ENCODE data around the gene PLET1.
A peak's percentile ranks its signal among the peaks of the same experiment; 100 is the strongest.

PLET1 gene, protein sequence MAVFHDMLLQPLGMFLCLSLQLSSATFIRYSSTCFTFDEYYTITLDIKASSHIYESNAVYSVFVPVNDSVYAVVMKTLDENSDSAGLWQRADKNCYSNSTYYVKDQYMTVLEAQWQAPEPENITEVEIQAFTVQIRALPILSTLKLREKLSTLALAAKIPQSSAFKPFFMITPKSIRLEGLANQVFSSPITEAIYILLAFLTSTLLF

DNA sequence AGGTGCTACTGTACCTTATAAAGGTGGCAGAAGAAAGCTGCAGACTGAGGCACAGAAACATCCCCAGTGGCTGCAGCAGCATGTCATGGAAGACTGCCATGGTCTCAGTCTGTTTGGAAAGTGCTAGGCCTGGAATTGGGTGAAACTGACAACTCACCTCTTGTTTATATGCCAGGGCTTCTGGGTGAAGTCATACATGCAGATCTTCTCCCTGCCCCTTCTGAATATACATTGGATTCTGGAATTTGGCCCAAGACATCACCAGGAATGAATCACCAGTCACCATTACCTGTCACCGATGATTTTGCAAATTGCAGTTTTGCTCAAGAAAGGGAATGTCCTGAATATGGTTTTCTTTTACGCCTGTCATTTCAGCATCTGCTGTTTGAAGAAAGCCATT, at the start of gene PLET1:
Gene PLET1 (minus strand): TSS at position 371 of the 400 bp plus-strand sequence. CDS start 271 bp downstream, at position 100.
- DNase-seq, result no peak

GRCh38 chr11:112310419-112310818, 49.8 kb upstream of the PLET1 start:
- no peak for DNase-seq

DNA sequence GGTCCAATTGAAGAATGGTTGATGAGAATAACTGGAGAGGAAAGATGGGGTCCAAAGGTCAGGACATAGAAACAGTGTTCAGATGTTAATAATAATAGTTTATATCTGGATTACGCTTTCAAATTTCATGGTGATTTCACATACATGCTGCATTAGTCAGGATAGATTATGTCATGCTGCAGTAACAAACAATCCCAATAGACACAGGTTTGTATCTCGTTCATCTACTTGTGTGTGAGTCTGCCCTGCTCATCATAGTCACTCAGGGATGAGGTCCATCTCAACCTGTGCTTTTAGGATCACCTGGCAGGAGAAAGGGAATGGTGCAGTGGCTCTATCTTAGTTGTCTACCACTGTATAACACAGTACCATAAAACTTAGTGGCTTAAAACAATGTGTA, 48.0 kb upstream of the PLET1 start:
- DNase-seq, result no peak

GRCh38 chr11:112307616-112308015, 47.0 kb upstream of the PLET1 start:
- no peak for DNase-seq

DNA sequence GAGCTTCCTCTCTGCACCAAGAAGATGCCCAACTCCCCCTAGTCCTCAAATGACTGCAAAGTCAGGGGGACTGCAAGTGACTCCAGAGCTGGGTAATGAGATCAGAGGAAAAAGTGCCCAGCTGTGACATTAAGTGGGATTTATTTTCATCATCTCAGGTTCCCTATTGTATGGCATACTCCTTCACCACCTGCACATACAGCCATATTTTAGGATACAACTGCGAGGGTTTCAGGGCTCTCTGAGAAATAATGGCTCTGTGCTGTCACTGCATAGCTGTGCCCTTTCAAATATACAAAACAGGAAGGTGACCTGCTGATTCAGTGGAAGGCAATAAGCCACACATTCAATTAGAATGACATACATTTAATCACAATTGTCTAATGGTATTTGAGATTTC, 45.6 kb upstream of the PLET1 start:
- no peak for DNase-seq

DNA sequence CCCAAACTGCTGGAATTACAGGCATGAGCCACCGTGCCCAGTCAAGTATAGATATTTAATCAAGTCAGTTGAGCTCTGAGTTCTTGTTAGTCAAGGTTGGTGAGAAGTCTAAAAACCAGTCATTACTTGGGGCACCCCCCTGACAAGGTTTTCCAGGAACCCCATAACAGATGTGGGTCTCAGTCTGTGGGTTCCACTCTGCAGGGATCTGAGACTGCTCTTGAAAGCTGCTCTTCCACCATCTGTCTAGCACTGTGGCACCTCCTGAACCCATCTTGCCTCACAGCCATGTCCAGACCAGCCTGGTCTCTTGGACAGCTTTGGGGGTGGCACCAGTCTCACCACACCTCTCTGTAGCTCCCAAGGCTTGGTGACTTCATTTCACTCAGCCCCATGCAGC, 44.3 kb upstream of the PLET1 start:
- no peak for DNase-seq

- no peak for DNase-seq
Measured at GRCh38 chr11:112303616-112304015, 43.0 kb upstream of the PLET1 start.

DNA sequence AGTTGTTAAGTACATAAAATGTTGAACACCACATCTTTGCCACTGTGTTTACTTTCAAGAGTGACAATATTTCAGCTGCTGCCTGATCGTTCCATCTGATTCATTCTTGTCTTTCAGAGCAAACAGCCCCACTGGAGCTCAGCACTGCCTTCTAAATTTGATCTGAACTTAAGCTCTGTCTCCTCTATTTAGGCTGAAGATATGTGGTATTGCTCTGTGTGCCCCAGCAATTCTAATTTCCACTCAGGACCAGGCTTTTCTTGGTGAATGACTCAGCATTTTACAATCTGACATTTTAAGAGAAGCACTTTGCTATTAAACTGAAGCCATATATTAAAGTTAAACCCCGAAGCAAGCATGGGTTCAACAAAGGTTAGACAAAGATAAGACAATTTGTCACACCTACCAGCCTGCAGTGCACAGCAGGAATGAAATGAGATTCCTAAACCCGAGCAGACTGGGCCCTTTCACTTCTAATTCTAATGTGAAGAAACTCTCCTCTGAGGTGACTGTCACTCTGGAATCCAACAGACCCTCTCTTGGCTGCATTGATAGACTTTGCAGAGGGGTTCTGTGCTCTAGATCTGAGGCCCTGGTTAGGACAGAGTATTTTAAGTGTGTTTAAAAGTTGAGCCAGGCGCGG, 41.7 kb upstream of the PLET1 start:
- DNase-seq, result no peak

GRCh38 chr11:112300094-112300786, 39.6 kb upstream of the PLET1 start:
- DNase-seq, result no peak

- DNase-seq, result peak; percentile 20
Measured at GRCh38 chr11:112298535-112298934, 37.9 kb upstream of the PLET1 start.

DNA sequence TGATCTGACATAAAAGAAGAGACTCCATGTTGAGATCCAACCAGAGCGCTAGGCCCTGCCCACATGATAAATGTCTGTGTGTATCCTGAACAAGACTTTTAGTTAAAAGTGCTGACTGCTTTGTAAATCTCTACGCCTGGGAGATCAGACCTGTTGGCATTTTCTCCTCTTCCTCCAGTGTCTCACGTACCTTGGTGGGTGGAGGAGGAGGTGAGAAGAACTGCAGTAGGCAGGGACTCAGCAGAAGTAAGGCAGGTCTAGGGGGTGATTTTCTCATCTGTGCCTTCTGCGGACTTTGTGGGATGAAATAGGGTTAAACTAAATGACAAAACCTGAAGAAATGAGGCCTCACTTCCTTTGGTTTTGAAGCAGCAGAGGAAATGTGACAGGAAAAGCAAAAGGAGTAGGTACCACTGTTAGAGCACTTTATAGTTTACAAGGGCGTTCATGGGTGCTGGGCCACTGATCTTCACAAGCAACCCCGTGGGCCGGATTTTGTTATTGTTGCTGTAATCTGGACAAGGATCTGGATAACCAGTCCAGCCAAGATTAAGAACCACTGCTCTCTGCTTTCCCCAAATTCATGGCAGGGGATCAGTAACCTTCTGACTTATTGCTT, 36.7 kb upstream of the PLET1 start:
- DNase-seq, result no peak

GRCh38 chr11:112296044-112296443, 35.4 kb upstream of the PLET1 start:
- no peak for DNase-seq

GRCh38 chr11:112294688-112295340, 34.2 kb upstream of the PLET1 start:
- DNase-seq, result no peak

DNA sequence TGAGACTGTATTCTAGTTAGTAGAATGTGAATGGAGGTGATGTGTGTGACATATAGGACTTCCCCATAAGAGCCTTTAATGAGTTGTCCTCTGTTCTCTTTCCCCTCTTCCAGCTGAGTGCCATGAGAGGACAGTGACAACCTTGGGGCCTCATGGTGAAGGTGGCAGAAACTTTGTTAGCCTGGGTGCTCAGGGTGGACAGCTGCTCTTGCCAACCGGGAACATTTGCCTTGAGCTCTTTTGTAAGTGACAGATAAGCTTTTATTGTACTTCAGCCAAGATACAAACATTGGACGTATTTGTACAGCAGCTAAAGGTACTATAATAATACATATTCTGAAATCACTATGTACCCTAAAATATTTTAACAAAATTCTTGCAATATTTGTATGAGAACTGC, 33.0 kb upstream of the PLET1 start:
- DNase-seq, result no peak

GRCh38 chr11:112292785-112293407, 32.2 kb upstream of the PLET1 start:
- no peak for DNase-seq

DNA sequence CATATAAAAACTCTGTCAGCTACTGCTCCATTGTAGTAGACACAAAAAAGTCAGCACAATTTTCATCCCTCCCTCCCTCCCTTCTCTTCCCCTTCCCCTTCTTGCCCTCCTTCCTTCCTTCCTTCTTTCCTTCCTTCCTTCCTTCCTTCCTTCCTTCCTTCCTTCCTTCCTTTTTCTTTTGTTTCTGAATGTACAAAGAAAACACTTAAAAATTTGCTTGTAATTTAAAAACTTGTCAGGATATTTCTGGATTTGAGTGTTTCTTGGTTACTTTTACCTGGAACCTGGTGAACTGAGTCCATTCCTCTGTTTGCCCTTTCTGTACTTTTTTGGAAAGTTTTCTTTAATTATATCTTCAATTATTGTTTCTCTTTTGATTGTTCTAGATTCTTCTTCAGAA, 31.5 kb upstream of the PLET1 start:
- no peak for DNase-seq

GRCh38 chr11:112291191-112291590, 30.5 kb upstream of the PLET1 start:
- no peak for DNase-seq

DNA sequence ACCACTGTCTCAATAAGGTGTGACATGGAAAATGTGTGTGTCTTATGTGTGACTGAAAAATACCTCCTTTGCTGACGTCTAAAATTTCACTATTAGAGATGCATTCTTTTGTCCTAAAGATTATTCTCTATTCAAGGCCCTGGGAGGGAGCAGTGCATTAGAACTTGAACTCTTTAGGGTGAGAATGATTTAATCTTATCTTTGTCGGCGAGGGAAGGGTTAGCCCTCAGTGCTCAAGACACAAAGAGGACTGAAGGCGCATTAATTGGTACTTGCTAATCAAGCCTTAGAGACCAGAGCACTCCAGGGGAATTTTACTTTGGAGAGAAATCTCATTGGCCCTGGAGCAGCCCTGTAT, 29.8 kb upstream of the PLET1 start:
- no peak for DNase-seq

GRCh38 chr11:112289588-112290492, 29.2 kb upstream of the PLET1 start:
- DNase-seq, result peak; percentile 40

DNA sequence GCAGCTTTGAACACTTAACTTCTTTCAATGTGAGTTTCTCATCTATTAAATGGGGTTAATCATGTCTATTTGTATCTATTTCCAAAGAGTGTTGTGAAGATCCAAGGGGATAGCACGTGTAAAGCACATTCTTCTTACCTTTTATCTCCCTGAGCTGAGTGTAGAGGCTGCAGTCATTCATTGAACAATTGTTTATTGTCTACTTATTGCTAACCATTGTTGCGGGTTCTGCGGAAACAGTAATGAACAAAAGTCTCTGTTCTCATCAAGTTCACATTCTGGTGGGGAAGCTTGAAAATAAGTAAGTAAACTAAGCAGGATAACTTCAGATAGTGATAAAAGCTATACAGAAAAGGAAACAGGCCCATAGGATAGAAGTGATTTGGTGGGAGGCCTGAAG, 27.4 kb upstream of the PLET1 start:
- no peak for DNase-seq

DNA sequence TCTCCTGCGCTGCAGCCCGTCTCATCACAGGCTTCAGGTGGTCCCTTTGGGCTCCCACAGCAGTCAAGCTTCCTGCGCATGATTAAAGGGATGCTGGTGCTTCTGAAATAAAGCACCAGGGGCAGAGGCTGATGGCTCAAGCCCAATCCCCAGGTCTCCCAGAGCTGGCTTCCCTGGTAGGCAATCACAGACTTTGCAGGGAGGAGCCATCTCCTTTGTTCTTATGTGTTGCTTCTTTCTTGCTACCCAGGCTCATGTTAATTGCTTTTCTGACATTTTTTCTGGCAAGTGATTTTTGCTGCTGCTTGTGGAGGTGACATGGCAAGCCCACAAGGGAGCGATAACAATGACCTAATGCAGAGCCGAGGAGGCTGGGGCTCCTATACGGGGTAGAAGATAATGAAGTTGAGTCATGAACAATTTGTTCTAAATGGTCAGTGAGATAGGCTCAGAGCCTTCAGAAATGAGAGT, 25.2 kb upstream of the PLET1 start:
- DNase-seq, result no peak

- no peak for DNase-seq
Measured at GRCh38 chr11:112281726-112282125, 21.1 kb upstream of the PLET1 start.

Data from NCI-H2029 (cell line).